Measurements from ENCODE around the gene ACR. TPM values are rescaled to one million over a fixed set of nuclear protein-coding genes. Genes with fewer than 3 reads are reported as not detected.
"Not testable (repeated sequence)": the region's sequence is repeated elsewhere in the genome, so short reads cannot be mapped to it uniquely, and the experiment has no call there.

ACR gene
- total and polyA plus RNA-seq, 10 of the 15 experiments (the other 5 are each of a cell fraction or from before 2014, with no cell fraction given) = not detected

DNA sequence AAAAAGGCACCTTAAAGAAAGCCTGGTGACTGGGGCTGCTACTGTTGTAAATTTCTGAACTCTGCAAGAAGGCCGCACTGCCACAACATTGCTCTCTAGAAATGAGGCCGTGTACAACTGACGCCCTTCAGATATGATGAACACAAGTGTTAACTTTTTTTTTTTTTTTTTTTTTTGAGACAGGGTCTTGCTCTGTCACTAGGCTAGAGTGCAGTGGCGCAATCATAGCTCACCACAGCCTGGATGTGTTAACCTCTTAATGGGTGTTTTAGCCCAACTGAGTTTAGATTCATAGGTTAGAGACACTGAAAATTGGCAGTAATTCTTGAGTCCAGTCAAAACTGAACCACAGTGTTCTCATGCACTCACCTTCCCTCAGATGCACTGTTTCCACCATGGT lies 42.2 kb downstream of the ACR start:
- in situ Hi-C loops (cut with MboI); RAD21 ChIA-PET (ENCODE audit: unreplicated experiment): not testable (repeated sequence)

GRCh38 chr22:50782253-50782652 lies 44.2 kb downstream of the ACR start:
- RAD21 ChIA-PET (ENCODE audit: unreplicated experiment); intact Hi-C loops (cut with micrococcal nuclease; ENCODE audit: unreplicated experiment); POLR2A ChIA-PET; H3K9ac ChIP-seq (ENCODE audit: control insufficient read depth, insufficient read depth, low read length); FAIRE-seq; H3K27me3 ChIP-seq (replicated peaks in 1 of 2; ENCODE audit: control insufficient read depth in 2 of 2, insufficient read depth in 2 of 2, low read length in 1 of 2); CTCF ChIA-PET; H3K36me3 ChIP-seq (ENCODE audit: control insufficient read depth in 2 of 2, insufficient read depth in 2 of 2, low read length in 1 of 2); H3K4me1 ChIP-seq (ENCODE audit: control insufficient read depth, insufficient read depth, low read length); DNase-seq (ENCODE audit: low read depth, low spot score); ATAC-seq; BruUV-seq (replicated peaks); SMC1A ChIA-PET (ENCODE audit: uncharacterized antibody, unreplicated experiment); H4K20me1 ChIP-seq (ENCODE audit: control insufficient read depth, insufficient read depth); H3K27ac ChIP-seq (ENCODE audit: control insufficient read depth, insufficient read depth); H3K9me3 ChIP-seq (replicated peaks; ENCODE audit: control insufficient read depth, insufficient read depth, low read length); in situ Hi-C loops (cut with MboI); H3K4me3 ChIP-seq; H3K79me2 ChIP-seq (ENCODE audit: control insufficient read depth, insufficient read depth, low read length); H2AFZ ChIP-seq (ENCODE audit: control insufficient read depth, low read depth, low read length): not testable (repeated sequence)
- WGBS (ENCODE audit: insufficient coverage, insufficient replicate concordance, low lambda C conversion rate, missing lambda C conversion rate) = 73% methylated on average over 2 of the region's 3 CpGs
- H3K4me2 ChIP-seq (ENCODE audit: control insufficient read depth, insufficient read depth) = 0 out of 2 replicates have a peak overlapping the region, but pooled peaks have one; percentile 25

More for the DNA sequence above, 42.2 kb downstream of the ACR start:
- H3K27me3 ChIP-seq (replicated peaks in 1 of 2; ENCODE audit: control insufficient read depth in 2 of 2, insufficient read depth in 2 of 2, low read length in 1 of 2); H3K4me1 ChIP-seq (ENCODE audit: control insufficient read depth, insufficient read depth, low read length); DNase-seq (ENCODE audit: low read depth, low spot score); H2AFZ ChIP-seq (ENCODE audit: control insufficient read depth, low read depth, low read length); H3K36me3 ChIP-seq (ENCODE audit: control insufficient read depth in 2 of 2, insufficient read depth in 2 of 2, low read length in 1 of 2); H3K9me3 ChIP-seq (replicated peaks; ENCODE audit: control insufficient read depth, insufficient read depth, low read length); ATAC-seq; intact Hi-C loops (cut with micrococcal nuclease; ENCODE audit: unreplicated experiment); POLR2A ChIA-PET; H3K79me2 ChIP-seq (ENCODE audit: control insufficient read depth, insufficient read depth, low read length); H3K9ac ChIP-seq (ENCODE audit: control insufficient read depth, insufficient read depth, low read length); H4K20me1 ChIP-seq (ENCODE audit: control insufficient read depth, insufficient read depth); H3K4me2 ChIP-seq (ENCODE audit: control insufficient read depth, insufficient read depth); H3K4me3 ChIP-seq; FAIRE-seq; SMC1A ChIA-PET (ENCODE audit: uncharacterized antibody, unreplicated experiment); H3K27ac ChIP-seq (ENCODE audit: control insufficient read depth, insufficient read depth); BruUV-seq (replicated peaks); CTCF ChIA-PET: not testable (repeated sequence)
- 100% methylated on average over 4 of the region's 4 CpGs for WGBS (ENCODE audit: insufficient coverage, insufficient replicate concordance, low lambda C conversion rate, missing lambda C conversion rate)
